NCI-H2107 treated with DMSO at 0.1 percent for 48 hours (cell line): ENCODE data around the gene FAM216A.
A peak's percentile ranks its signal among the peaks of the same experiment; 100 is the strongest.
"Not testable (repeated sequence)": the region's sequence is repeated elsewhere in the genome, so short reads cannot be mapped to it uniquely, and the experiment has no call there.

ENCODE experiments used
- DNase-seq: peaks from one replicate; lab custom pipeline; 2025; ENCODE audit not compliant: unreplicated experiment; lab: John Stamatoyannopoulos, UW

FAM216A gene, protein sequence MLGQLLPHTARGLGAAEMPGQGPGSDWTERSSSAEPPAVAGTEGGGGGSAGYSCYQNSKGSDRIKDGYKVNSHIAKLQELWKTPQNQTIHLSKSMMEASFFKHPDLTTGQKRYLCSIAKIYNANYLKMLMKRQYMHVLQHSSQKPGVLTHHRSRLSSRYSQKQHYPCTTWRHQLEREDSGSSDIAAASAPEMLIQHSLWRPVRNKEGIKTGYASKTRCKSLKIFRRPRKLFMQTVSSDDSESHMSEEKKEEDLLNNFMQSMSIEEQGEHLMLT

GRCh38 chr12:110468214-110469048 is at the start of gene FAM216A, which contains the start of gene GPN3:
Gene FAM216A, plus strand, starts transcription at chr12:110468845. Its CDS starts 31 bp downstream, at chr12:110468876.
Gene GPN3, minus strand, starts transcription at chr12:110468257. Its CDS starts 54 bp downstream, at chr12:110468203.
- peak; percentile 99 for DNase-seq

- not testable (repeated sequence) for DNase-seq
These were observed 48.0 kb upstream of the FAM216A start for GRCh38 chr12:110420644-110421043.

DNA sequence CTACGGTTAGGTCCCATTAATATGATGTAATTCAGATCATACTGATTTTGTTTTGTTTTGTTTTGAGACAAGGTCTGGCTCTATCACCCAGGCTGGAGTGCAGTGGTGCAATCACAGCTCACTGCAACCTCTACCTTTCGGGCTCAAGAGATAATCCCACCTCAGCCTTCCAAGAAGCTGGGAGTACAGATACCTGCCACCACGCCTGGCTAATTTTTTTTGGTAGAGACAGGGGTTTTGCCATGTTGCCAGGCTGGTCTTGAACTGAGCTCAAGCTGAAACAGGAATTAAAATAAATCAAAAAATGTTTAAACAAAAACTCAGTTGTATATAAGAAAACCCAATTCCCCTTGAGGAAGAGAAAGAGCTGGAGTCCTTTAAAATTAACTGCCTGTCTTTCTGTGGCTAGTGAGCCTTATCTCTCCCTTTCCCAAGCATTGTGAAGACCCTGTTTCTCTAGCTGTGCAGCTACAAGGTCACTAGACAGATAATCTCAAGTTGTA is 47.4 kb upstream of the FAM216A start:
- DNase-seq = no peak

GRCh38 chr12:110421701-110422100 is 46.9 kb upstream of the FAM216A start:
- DNase-seq = no peak

DNA sequence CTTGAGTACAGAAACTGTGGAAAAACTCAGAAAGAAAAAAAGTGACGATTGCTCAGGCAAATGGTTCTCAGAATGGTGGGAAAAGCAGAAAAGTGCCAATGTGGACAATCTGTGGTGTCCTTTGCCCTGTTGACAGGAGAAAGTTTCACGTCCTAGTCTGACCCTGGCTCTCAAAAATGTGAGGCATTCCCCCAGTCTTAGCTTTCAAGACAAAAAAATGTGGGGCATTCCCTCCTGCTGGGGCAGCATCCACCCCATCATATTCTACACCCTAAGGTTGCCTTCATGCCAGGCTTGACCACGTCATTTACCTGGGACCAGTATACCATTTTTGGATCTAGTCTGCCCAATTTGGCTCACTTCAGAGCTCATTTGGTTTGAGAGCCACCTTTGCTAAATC is 44.4 kb upstream of the FAM216A start:
- DNase-seq = no peak

DNA sequence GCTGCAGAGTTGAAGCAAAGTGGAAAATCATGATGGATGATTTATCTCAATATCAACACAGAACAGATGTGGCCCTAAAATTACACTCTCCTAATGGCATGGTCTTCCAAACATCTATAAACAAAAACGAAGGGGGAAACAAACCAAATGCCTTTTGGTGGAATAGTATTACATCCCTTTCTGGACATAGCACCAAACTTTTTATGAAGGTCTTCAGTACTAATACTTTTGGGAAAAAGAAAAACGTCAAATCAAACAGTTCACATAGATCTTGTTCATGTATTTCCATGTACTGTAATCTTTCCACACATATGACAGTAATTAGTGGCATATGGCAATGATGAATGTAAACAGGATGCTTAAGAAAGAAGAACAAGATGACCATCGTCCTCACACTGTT is 42.2 kb upstream of the FAM216A start:
- DNase-seq = no peak

- DNase-seq = not testable (repeated sequence)
These were observed 39.0 kb upstream of the FAM216A start for GRCh38 chr12:110429676-110430075.

DNA sequence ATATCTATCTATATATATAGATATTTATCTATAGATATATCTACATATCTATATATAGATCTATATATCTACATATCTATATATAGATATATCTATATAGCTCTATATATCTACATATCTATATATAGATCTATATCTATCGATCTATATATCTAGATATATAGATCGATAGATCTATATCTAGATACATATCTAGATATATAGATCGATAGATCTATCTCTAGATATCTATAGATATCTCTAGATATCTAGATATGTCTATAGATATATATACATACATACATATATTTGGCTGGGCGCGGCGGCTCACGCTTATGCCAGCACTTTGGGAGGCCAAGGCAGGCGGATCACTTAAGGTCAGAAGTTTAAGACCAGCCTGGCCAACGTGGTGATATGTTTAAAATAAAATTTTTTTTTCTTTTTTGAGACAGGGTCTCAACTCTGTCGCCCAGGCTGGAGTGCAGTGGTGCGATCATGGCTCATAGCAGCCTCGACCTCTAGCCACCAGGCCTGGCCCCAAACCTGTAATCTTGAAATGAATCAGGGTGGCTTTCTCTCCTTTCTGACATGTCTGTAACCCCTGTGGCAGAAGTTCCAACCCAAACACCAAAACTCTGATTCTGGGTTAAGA is 36.6 kb upstream of the FAM216A start:
- DNase-seq = no peak

DNA sequence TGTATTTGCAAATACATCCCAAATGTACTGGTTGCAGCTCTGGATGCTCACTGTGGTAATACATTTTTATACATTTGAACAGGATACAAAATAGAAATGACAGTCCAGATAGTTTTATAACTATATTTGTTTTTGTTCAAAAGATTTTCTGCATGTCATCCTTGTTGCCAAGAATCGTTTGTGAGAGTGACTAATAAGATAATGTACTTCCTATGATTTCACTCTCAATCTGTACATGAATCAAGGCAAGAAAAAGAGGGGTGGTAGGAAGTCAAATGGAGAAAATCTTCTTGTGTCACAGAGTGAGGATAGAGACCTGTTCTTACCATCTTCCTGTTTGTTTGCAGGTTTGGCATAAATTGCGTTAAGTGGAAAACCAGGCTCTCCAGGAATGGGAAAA is 32.4 kb upstream of the FAM216A start:
- no peak for DNase-seq

GRCh38 chr12:110444455-110444854 is 24.2 kb upstream of the FAM216A start:
- DNase-seq = no peak

- peak; percentile 92 for DNase-seq
These were observed 18.7 kb upstream of the FAM216A start, which contains the start of gene ARPC3 for GRCh38 chr12:110449799-110450497. Gene ARPC3, minus strand, starts transcription at chr12:110450337. Its CDS starts 77 bp downstream, at chr12:110450260.

- no peak for DNase-seq
These were observed 17.4 kb upstream of the FAM216A start for GRCh38 chr12:110451263-110451662.

- DNase-seq = no peak
These were observed 14.9 kb upstream of the FAM216A start for GRCh38 chr12:110453569-110454296.

DNA sequence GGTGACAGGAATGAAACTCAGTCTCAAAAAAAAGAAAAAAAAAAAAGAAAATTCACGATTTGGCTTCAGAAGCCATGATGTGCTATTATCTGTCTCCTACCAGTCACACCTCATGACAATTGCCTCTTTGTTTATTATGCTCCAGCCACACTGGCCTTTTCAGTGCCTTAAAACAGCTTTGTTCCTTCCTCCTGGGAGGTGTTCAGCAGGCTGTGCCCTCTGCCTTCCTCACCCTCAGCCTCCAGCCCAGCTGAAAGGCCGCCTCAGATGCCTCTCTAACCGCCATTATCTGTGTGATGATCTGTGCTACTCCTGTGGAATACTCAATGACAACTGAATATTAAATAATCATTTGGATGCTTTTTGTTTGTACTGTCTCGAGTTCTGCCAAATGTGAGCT is 9.9 kb upstream of the FAM216A start:
- no peak for DNase-seq

DNA sequence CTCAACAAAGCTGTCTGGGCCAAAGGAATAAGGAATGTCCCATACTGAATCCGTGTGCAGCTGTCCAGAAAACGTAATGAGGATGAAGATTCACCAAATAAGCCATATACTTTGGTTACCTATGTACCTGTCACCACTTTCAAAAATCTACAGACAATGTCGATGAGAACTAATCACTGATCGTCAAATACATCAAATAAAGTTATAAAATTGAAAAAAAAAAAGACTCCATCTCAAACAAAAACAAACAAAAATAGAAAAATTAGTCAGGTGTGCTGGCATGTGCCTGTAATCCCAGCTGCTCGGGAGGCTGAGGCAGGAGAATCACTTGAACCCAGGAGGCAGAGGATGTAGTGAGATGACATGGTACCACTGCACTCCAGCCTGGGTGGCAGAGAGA is 7.5 kb upstream of the FAM216A start:
- not testable (repeated sequence) for DNase-seq

DNA sequence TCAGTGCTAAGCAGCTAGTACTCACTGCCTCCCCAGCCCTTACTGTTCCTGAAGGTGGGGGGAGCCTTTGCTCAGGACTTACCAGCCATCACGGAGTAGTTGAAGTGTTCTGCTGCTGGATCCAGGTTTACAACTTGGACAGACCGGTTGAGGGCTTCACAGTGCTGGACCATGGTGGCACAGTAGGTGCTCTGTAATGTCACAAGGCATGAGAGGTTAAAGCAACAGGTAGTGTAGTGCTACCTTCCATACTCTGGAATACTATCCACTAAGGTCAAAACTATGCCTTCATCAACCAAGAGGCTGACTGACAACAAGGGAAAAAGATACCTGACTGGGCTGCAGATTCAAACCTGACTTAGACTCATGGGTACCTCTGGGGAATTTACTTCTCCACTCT is 3.6 kb upstream of the FAM216A start:
- no peak for DNase-seq

DNA sequence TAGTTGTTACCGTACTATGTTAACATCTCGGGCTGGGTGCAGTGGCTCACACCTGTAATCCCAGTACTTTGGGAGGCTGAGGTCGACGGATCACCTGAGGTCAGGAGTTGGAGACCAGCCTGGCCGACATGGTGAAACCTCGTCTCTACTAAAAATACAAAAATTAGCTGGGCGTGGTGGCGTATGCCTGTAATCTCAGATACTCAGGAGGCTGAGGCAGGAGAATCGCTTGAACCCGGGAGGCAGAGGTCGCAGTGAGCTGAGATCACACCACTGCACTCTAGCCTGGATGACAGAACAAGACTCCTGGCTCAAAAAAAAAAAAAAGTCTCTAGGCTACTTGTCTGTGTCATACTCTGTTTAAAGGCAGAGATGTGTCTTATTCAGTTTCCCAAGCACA is 2.9 kb upstream of the FAM216A start:
- not testable (repeated sequence) for DNase-seq

DNA sequence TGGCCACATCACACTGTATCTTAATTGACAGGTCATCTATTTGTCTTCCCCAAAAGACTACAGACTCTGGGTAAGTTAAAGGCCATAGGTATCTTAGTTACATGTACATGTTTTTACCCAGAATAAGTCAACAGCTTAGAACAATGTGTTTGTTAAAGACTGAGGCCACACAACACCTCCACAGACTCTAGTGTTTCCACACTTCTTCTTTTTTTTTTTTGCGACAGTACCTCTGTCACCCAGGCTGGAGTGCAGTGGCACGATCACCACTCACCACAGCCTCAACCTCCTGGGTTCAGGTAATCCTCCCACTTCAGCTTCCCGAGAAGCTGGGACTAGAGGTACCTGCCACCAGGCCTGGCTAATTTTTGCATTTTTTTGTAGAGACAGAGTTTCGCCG is 1.9 kb upstream of the FAM216A start:
- DNase-seq = no peak

DNA sequence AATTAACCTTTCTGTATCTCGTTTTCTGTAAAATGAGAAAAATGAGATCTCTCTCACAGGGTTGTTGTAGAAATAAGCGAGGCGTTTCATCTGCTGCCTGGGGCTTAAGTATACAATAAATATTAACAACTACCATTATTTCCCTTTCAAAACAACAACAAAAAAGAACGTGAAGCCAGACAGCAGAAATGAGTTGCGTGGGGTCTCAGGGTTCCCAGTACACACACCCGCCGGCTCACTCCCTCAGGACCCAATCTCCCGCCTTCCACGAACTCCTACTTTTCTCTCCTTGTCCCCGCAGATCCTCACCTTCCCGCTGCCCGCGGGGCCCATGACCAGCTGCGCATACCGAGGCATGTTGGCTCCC is 815 bp upstream of the FAM216A start:
- DNase-seq = no peak

DNA sequence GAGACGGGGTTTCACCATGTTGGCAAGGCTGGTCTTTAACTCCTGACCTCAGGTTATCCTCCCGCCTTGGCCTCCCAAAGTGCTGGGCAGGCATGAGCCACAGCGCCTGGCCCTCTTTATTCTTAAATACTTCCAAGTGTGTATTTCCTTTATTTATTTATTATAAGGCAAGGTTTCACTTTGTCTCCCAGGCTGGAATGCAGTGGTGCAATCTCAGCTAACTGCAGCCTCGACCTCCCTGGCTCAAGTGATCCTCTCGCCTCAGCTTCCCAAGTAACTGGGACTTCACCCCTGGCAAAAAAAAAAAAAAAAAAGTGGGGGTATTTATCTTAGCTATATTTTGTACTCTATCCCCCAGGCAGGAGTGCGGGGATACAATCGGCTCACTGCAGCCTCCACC is 6.8 kb downstream of the FAM216A start:
- DNase-seq = no peak
